GM19043 (cell line): ENCODE data around the gene SIPA1L3.

Source experiments
- ATAC-seq: cut with Tn5 transposase; IDR thresholded peaks from one replicate; pipeline ENCODE4 v1.9.1; 2021; ENCODE audit warnings: low read depth; ENCODE audit not compliant: unreplicated experiment

The SIPA1L3 gene

DNA sequence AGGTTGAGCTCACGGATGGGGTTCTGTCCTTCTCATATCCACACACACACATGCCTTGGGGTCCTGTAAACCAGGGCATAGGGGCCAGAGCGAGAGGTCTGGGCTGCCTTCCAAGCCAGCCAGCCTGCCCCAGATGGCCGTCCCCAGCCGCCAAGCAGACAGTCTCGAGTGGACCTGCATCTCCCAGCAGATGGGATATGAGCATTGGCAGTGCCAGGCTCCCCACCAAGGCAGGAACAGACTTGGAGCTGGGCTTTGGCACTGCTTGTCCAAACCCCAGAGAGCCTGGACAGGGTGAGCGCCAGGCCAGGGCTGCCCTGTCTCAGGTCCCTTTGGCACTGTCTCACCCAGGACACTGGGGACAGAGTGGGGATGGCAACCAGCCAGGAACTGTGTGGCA, 186.6 kb downstream of the SIPA1L3 start:
- no peak for ATAC-seq

- ATAC-seq: no peak
These were observed 188.7 kb downstream of the SIPA1L3 start for GRCh38 chr19:38095411-38096308.

DNA sequence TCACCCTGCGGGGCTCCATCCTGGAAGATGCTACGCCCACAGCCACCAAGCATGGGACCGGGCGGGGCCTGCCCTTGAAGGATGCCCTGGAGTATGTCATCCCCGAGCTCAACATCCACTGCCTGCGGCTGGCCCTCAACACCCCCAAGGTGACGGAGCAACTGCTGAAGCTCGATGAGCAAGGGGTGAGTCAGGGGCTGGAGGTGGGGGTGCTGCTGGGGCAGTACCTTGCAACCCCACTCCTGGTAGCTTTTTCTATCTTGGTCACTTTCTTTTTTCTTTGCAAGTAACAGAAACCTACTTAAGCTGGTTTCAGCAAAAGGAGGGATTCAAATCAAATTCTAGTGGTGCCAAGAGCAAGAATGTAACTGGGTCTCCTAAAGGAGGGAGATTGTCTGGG, 193.0 kb downstream of the SIPA1L3 start:
- no peak for ATAC-seq

DNA sequence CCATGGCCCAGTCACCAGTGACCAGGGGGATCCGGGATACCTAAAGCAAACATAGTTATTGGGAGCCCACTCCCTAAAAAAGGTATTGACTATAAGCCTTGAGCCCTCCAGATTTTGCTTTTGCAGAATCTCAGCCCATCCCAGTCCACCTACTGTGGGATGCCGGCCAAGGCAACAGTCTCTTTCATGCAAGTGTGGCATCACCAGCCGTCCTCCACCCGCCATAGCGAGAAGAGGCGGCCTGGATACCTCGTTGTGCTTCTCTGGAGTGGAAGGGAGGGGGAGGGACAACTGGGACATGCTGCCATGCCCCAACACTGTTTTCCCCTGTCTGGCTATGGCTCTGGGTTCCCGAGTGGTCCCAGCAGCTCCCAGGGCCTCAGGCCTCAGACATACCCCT, 193.6 kb downstream of the SIPA1L3 start:
- no peak for ATAC-seq

- ATAC-seq: no peak
These were observed 194.7 kb downstream of the SIPA1L3 start for GRCh38 chr19:38101723-38102122.

DNA sequence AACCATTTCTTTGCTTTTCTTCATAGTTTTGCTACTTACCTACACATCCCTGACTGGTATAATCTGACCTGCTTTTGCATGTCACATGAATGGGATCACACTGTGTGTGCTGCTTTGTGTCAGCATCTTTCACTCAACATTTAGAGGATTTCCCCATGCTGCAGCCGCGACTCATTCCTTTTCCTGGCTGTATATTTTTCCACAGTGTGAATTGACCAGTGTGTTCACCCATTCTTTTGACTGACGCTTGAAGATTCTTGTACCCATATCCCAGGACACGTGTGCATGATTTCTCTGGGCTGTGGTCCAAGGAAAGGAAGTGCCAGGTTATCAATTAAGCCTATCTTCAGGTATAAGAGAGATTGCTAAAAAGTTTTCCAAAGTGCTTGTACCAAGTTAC, 198.6 kb downstream of the SIPA1L3 start:
- ATAC-seq: no peak

GRCh38 chr19:38107129-38107528, 200.1 kb downstream of the SIPA1L3 start:
- no peak for ATAC-seq

DNA sequence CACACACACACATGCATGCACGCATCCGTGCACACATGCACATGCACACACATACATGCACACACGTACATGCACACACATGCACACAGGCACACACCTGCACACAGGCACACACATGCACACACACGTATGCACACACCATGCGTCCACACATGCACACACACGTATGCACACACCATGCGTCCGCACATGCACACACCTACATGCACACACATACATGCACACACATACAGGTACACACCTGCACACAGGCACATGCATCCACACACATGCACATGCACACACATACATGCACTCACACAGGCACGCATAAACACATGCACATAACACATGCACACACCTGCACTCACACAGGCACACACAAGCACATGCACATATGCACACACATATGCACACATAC, 204.9 kb downstream of the SIPA1L3 start:
- no peak for ATAC-seq

DNA sequence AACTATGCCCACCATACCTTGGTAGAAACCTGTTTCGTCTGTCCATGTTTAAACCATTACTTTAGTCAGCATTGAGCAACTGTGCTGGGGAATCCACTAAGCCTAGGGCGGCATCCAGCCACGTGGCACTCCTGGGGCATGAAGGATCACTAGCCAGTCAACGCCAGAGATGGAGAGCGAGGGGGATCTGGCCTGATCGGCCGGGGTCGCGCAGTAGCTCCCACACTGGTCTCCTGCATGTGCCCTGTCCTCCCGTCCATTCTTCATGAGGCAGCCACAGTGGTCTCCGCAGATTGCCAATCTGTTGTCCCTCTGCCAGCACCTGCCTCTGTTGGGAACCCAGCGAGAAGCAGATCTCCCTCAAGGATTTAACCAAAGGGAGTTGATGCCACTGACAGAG, 207.6 kb downstream of the SIPA1L3 start:
- no peak for ATAC-seq

DNA sequence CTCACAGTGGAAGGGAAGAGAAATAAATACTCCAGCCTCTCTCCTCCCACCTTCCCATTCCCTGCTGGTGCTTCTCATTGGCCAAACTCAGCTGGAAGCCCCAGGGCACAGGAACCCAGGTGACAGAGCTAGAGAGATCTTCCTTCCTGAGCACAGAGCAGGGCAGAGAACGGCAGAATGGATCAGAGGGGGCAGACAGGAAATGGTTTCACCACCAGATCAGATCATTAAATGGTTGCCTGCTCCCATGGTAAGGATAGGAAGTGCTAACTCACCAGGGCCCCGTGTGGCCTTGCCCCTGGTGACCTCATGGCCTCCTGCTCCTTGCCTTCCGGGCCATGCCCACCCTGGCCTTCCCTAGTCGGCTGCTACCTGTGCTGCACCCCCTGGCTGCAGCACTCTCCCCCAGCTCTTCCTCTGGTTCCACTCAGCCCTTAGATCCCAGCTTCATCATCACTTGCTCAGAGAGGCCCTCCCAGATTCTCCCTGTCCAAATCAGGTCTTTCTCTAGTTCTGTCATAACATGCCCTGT, 208.3 kb downstream of the SIPA1L3 start:
- ATAC-seq: no peak

DNA sequence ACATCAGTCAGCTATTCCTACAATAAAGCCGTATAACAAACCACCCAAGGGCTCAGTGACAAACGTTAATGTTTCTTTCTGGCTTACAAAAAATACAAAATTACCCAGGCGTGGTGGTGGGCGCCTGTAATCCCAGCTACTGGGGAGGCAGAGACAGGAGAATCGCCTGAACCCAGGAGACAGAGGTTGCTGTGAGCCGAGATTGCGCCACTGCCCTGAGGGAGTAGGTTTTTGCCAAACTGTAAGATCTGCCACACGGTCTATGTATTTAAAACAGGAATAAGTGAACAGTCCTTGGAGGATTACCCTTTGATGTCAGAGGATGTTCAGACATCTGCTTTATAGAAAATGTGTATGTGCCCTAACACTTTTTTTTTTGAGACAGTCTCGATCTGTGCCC, 211.2 kb downstream of the SIPA1L3 start:
- ATAC-seq: no peak

- no peak for ATAC-seq
These were observed 213.5 kb downstream of the SIPA1L3 start for GRCh38 chr19:38120471-38121025.

DNA sequence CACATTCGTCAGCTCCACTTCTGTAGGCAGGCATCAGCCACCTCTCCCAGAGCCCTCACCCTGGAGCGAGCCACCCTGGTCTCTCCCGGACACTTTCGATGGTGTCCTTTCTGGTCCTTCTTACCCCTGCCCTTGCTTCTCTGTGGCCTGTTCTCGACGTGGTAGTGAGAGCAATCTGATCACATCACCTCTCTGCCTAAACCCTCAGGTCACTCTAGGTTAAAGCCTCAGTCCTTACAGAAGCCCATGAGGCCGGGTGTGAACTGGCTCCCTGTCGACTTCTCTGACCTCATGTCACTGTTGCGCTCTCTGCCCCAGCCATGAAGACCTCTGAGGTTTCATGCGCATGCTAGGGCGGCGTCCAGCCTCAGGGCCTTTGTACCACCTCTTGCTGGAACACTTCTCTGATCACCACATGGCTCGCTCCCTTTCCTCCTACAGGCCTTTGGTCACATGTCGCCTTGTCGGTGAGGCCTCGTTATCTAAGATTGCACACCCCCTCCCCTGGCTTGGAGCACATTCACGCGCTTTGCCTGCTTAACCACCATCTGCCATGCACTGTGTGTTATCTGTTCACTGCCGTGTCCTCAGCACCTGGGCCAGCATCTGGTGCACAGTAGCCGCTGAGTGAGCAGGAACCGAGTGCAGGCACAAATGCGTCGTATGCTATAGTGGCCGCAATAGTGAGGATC, 215.5 kb downstream of the SIPA1L3 start:
- no peak for ATAC-seq

- no peak for ATAC-seq
These were observed 218.2 kb downstream of the SIPA1L3 start for GRCh38 chr19:38125238-38125637.

- no peak for ATAC-seq
These were observed 223.4 kb downstream of the SIPA1L3 start for GRCh38 chr19:38130399-38130798.

- no peak for ATAC-seq
These were observed 225.8 kb downstream of the SIPA1L3 start for GRCh38 chr19:38132781-38133180.

GRCh38 chr19:38133319-38133718, 226.3 kb downstream of the SIPA1L3 start:
- ATAC-seq: no peak

GRCh38 chr19:38134540-38135149, 227.6 kb downstream of the SIPA1L3 start:
- ATAC-seq: no peak

- no peak for ATAC-seq
These were observed 228.4 kb downstream of the SIPA1L3 start for GRCh38 chr19:38135150-38135998.

GRCh38 chr19:38139122-38139521, 232.1 kb downstream of the SIPA1L3 start:
- no peak for ATAC-seq
